GM19238 (cell line): ENCODE measurements around the gene STPG4.
"Not testable (repeated sequence)": the region's sequence is repeated elsewhere in the genome, so short reads cannot be mapped to it uniquely, and the experiment has no call there.

Source experiments
- DNase-seq: peaks from one replicate; pipeline ENCODE4 v3.0.0; 2011; ENCODE audit warnings: low spot score; ENCODE audit not compliant: insufficient read length

STPG4 gene

DNA sequence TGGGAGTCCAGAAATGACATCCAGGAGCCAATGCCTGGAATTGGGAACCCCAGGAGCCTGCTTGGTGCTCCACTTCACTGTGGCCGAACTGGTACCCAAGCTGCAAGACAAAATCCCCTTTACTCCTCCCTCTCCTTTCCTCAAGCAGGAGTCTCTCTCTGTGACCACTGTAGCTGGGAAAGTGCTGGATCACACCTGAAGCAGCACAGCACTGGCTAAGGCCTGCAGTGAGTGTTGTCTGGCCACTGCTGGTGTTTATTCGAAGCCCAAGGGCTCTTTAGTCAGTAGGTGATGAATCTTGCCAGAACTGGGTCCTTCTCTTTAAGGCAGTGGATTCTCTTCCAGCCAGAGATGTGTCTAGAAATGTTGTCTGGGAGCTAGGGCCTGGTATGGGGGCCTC is 26.4 kb downstream of the STPG4 start:
- no peak for DNase-seq

GRCh38 chr2:47127862-47128543 is 27.1 kb downstream of the STPG4 start:
- no peak for DNase-seq

DNA sequence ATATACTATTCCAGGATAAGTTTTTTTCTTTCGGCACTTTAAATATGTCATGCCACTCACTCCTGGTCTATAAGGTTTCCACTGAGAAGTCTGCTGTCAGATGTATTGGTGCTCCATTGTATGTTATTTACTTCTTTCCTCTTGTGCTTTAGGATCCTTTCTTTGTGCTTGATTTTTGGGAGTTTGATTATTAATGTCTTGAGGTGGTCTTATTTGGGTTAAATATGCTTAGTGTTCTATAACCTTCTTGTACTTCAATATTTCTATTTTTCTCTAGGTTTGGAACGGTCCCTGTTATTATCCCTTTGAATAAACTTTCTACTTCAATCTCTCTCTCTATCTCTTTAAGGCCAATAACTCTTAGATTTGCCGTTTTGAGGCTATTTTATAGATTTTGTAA is 28.3 kb downstream of the STPG4 start:
- no peak for DNase-seq

DNA sequence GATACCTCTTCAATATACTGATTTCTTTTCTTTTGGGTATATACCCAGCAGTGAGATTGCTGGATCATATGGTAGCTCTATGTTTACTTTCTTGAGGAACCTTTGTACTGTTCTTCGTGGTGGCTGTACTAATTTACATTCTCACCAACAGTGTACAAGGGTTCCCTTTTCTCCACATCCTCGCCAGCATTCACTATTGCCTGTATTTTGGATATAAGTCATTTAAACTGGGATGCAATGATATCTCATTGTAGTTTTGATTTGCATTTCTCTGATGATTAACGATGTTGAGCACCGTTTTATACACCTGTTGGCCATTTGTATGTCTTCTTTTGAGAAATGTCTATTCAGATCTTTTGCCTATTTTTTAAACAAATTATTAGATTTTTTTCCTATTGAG is 30.4 kb downstream of the STPG4 start:
- not testable (repeated sequence) for DNase-seq

- not testable (repeated sequence) for DNase-seq
These were observed 34.7 kb downstream of the STPG4 start for GRCh38 chr2:47120424-47120823.

GRCh38 chr2:47119001-47119400 is 36.1 kb downstream of the STPG4 start:
- no peak for DNase-seq

DNA sequence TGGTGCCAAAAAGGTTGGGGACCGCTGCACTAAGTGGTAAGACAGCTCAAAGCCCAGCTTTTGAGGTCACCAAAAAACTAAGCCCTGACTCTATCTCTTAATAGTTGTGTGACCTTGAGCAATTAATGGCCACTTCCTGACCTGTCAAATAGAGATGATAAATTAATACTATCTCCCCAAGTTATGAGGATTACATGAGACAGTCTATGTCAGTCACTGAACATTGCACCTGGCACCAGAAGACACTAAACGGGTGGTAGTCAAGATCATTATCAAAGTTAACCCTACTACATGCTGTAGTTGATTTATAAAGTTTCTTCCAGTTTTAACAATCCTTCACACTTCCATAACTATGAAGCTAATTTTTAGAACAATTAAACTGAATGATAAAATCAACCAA is 36.5 kb downstream of the STPG4 start:
- DNase-seq, result no peak

- DNase-seq, result no peak
These were observed 42.3 kb downstream of the STPG4 start for GRCh38 chr2:47112665-47113435.

DNA sequence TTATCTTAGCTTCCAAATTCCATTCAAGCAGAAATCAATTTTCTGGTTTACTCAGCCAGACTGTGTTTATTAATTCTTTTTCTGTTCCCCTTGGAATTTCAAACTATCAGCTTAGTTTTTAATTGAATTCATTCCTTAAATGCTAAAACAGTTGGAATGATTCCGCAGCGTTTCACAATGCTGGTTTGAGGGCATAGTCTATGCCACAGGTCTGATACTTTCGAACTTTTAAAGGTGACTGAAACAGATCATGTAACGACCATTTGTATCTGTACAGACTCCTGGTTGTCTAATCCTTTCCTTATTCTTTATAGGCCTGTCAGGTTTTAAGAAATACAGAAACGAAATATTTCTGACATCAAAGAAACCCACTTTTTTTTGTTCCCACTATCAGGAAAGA is 45.4 kb downstream of the STPG4 start:
- no peak for DNase-seq

DNA sequence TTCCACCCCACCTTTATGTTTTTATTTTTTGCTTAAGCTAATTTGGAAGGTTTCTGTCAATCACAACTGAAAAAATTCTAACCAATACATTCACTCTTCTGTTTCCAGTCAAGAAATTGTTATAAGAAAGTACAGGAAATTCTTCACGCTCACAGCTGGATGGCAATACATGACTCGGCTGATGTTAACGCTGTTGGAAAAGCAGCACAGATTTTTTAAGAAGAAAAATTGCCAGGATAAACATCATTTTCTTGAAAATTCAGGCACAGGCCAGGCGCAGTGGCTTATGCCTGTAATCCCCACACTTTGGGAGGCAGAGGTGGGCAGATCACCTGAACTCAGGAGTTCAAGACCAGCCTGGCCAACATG is 46.1 kb downstream of the STPG4 start:
- no peak for DNase-seq

- not testable (repeated sequence) for DNase-seq
These were observed 46.7 kb downstream of the STPG4 start for GRCh38 chr2:47108267-47109006.

DNA sequence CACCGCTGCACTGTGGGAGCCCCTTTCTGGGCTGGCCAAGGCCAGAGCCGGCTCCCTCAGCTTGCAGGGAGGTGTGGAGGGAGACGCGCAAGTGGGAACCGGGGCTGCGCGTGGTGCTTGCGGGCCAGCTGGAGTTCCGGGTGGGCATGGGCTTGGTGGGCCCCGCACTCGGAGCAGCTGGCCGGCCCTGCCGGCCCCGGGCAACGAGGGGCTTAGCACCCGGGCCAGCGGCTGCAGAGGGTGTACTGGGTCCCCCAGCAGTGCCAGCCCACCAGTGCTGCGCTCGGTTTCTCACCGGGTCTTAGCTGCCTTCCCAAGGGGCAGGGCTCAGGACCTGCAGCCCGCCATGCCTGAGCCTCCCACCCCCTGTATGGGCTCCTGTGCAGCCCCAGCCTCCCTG is 47.9 kb downstream of the STPG4 start:
- not testable (repeated sequence) for DNase-seq

DNA sequence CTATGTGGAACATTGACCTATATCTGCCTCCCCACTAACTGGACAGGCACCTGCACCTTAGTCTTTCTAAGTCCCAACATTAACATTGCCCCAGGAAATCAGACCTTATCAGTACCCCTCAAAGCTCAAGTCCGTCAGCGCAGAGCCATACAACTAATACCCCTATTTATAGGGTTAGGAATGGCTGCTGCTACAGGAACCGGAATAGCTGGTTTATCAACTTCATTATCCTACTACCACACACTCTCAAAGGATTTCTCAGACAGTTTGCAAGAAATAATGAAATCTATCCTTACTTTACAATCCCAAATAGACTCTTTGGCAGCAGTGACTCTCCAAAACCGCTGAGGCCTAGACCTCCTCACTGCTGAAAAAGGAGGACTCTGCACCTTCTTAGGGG is 48.9 kb downstream of the STPG4 start:
- DNase-seq, result not testable (repeated sequence)

- not testable (repeated sequence) for DNase-seq
These were observed 55.4 kb downstream of the STPG4 start for GRCh38 chr2:47099712-47100111.

DNA sequence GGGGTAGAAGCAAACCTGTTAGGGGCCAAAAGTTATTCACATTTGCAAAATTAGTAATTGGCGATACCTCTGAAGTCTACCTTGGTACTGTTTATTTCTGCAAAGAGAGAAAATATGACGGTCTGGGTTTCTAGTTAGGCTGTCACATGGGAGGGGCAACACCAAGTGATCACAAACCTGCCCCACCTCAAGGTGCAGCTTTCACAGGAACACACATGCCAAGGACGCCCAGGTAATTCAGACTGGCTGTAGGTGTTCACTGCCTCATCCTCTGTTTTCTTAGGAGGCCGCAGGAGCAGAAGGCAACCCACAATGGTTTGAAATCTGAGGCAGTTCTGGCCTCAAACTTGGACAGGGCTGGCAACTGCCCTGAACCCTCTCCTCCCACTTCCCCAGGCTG is 56.2 kb downstream of the STPG4 start:
- no peak for DNase-seq

DNA sequence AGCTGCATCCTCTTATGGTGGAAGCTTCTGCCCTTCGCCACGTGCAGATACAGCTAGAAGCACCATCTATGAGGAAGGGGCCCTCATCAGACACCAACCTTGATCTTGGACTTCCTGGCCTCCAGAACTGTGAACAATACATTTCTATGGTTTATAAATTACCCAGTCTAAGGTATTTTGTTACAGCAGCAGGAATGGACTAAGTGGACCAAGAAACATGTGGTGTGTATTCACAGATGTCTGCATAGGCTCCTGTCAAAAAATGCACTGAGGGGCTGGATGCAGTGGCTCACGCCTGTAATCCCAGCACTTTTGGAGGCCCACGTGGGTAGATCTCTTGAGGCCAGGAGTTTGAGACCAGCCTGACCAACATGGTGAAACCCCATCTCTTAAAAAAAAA is 57.5 kb downstream of the STPG4 start:
- DNase-seq, result no peak

- DNase-seq, result no peak
These were observed 58.7 kb downstream of the STPG4 start for GRCh38 chr2:47096451-47096850.

GRCh38 chr2:47095349-47096020 is 59.6 kb downstream of the STPG4 start:
- no peak for DNase-seq

- DNase-seq, result no peak
These were observed 60.5 kb downstream of the STPG4 start for GRCh38 chr2:47094511-47095142.

GRCh38 chr2:47093626-47094025 is 61.5 kb downstream of the STPG4 start:
- DNase-seq, result no peak

- no peak for DNase-seq
These were observed 62.6 kb downstream of the STPG4 start for GRCh38 chr2:47092465-47092864.
